ENCODE measurements around the gene RCC2.
"Not testable (repeated sequence)": the region's sequence is repeated elsewhere in the genome, so short reads cannot be mapped to it uniquely, and the experiment has no call there.

The RCC2 gene

DNA sequence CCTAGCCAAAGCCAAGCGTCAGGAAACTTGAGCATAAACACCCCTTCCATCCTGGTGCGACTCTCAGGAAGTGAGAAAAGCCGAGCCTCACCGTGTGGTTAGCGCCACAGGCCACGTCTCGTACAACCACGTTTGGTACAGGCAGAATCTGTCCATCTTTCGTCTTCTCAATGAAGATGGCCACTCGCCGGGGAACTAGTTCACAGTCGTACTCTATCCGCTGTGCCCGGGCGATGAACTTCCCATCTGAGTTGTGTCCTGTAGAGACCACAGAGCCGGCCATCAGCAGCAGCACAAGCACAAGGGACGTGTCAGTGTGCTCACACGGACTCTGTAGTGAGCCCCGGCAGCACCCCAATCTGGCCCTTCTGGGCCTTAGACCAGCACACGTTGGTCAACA is 23.1 kb downstream of the RCC2 start:
- H3K4me3 ChIP-seq (ENCODE audit: low read depth, low read length) = no peak overlapping the region
- TF ChIP-seq, protein P1, sequence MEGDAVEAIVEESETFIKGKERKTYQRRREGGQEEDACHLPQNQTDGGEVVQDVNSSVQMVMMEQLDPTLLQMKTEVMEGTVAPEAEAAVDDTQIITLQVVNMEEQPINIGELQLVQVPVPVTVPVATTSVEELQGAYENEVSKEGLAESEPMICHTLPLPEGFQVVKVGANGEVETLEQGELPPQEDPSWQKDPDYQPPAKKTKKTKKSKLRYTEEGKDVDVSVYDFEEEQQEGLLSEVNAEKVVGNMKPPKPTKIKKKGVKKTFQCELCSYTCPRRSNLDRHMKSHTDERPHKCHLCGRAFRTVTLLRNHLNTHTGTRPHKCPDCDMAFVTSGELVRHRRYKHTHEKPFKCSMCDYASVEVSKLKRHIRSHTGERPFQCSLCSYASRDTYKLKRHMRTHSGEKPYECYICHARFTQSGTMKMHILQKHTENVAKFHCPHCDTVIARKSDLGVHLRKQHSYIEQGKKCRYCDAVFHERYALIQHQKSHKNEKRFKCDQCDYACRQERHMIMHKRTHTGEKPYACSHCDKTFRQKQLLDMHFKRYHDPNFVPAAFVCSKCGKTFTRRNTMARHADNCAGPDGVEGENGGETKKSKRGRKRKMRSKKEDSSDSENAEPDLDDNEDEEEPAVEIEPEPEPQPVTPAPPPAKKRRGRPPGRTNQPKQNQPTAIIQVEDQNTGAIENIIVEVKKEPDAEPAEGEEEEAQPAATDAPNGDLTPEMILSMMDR (IDR thresholded peaks at IDR 0.05; ENCODE audit: low read depth, low read length) = no peak

DNA sequence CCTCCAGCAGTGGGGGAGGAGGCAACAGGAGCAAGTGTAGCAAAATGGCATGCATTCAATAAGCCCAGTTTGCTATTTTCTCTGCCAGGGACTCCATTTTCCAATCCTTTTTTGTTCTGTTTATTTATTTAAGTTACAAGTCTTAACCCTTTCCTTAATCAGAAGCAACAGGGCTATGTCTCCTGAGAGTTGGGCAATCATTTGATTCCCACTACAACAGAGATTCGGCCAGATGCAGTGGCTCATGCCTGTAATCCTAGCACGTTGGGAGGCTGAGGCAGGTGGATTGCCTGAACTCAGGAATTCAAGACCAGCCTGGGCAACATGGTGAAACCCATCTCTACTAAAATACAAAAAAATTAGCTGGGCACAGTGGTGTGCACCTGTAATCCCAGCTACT is 25.5 kb downstream of the RCC2 start:
- TF ChIP-seq, protein P1 (IDR thresholded peaks at IDR 0.05; ENCODE audit: low read depth, low read length) = no peak
- H3K4me3 ChIP-seq (ENCODE audit: low read depth, low read length) = no peak overlapping the region

DNA sequence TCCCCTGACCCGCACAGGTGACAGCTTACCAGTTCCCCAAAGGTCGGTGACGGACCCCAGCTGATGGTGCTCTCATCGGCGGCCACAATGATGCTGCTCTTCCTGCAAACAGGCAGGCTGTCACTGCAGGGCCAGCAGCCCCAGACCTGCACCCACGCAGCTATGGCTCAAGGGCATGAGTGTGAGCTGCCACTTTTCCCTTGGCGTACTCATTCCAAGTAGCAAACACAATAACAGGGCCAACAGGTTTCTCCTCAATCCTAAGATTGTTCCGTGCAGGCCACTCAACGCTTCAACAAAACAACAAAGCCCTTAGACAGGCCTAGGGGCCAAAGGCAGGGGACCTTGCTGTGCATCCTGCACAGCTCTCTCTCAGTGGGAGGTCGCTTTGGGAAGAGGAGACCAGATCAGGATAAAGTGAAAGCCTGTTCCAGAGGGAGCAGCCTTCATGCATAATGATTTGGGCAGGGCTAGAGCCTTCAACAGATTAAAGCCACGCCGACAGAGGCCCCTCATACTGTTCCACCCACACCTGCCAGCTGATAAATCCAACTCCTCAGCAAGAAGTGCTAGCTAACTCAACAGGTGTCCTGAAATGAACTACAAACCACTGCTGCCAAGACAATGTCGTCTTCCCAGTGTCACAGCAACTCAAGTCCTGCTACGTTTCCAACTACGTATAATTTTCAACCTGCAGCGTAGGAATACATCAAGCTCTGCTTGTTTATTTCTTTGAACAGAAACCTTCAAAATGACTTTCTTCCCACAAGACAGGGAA is 27.2 kb downstream of the RCC2 start:
- TF ChIP-seq, protein P1 (IDR thresholded peaks at IDR 0.05; ENCODE audit: low read depth, low read length) = no peak
- no peak overlapping the region for H3K4me3 ChIP-seq (ENCODE audit: low read depth, low read length)

DNA sequence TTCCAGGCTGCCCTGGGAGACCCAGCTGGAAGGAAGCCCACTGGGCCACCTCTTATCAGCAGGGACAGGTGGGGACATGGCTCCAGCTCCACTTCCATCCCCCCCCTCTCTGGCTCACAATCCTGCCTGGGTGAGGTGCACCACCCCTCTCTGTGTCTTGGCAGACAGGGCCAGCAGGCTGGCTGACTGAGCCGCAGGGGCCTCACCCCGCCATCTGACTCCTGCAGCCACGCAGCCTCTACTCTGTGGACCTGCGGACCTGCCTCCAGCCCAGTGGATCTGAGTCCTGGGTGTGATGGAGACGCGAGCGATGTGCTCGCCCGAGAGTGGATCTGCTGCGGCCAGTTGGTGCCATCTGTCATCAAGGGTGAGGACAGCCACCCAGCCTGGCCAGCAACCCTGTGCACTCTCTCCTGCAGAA is 30.1 kb downstream of the RCC2 start:
- TF ChIP-seq, protein P1 (IDR thresholded peaks at IDR 0.05; ENCODE audit: low read depth, low read length) = no peak
- no peak overlapping the region for H3K4me3 ChIP-seq (ENCODE audit: low read depth, low read length)

DNA sequence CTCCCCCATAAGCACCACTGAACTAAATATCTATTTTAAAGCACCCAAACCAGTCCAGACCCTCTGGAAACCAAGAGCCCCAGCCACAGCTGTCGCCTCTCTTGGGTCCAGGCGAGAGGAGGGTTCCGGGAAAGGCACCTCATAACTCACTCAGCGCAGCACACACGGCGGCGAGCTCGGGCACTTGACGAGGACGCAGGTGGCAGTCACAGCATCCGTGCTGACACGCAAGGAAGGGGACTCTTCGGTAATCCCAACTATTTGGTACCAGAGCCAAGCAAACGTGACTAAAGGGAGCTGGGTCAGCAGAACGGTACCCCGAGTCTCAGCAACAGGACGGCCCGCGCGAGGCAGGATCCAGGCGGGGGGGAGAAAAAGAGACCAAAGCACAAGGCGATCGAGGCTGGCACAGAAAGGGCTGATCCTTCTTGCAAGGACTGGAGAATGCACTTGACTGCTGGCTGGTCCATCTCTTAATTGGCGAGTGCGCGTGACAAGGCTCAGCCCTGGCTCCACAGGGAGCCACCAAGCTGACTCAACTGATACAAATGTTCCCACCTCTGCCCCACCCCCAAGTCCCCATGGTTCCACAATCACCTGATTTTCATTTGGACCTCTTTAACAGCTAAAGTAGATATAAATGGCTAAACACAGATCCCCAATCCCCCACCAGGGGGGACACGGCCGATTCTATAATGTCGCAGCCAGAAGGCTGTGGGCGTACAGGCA is 31.5 kb downstream of the RCC2 start:
- not testable (repeated sequence) for H3K4me3 ChIP-seq (ENCODE audit: low read depth, low read length)

DNA sequence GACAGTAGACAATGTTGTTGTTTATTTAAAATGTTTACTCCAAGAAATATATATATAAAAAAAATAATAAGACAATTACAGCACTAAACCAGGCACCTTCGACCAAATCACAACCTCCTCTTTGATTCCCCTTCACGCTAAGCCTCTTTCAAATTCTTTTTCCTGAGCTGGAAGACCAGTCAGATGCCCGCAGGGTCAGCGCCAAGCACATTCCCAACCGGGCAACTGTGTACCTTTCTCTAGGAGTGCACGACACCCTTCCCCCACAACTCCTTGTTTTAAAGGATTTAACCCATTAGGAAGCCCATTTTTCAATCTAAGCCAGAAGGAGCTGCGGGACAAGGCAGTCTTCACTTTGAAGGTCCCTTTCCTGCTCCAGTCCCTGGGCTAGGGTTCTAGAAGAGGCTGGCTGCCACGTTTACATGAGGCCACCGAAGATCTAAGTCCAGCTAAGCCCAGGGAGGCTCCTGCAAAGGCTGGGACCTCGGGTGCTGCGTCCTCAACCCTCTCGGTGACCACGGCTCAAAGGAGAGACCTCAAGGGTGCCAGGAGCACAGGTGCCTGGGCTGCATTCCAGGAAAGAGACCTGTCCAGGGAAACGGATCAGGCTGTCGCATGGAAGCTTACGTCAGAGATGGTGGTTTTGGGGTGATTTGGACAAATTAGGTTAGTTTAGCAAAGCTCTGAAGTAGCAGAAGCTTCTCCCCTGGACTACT is 32.6 kb downstream of the RCC2 start:
- not testable (repeated sequence) for H3K4me3 ChIP-seq (ENCODE audit: low read depth, low read length)

DNA sequence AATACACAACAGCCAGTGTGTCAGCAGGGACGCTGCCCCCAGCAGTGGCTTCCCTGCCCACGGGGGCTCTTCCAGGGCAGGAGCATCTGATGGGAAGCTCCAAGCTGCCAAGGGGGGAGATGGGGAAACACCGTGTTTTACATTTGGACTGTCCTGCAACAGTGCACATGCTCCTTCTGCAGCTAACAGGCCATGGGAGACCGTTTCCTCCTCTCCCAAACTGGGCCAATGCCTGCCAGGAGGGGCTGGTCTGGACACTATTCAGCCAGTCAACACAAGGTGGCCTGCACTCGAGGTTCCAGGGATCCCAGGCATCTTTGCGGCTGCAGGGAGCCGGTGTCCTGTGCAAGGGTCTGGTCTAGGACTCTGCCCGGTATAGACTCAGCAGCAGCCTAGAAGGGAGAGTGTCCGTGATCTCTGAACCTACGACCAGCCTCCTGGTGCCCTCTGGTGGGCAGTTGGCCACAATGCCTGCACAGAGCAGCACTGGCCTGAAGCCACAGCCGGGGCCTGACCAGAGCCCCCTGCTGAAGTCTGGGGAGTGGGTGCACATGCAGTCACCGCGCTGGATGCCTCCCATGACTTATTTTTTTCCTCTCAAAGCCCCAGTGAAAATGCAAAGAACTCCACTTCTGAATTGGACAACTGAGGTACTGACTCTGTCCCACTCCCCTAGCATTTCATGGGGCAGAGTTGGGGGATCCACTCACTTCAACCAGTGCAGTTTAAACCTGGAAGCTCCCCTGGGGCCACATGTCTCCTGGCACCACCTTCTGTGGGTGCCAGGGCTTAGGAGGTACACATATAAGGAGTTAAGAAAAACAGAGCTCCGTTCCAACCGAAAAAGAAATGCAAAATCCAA is 33.3 kb downstream of the RCC2 start:
- TF ChIP-seq, protein P1 (IDR thresholded peaks at IDR 0.05; ENCODE audit: low read depth, low read length) = peak; percentile 86
- no peak overlapping the region for H3K4me3 ChIP-seq (ENCODE audit: low read depth, low read length)

All from WI38 (cell line).